ENCODE measurements around the gene TMEM25.
A peak's percentile ranks its signal among the peaks of the same experiment; 100 is the strongest.

TMEM25 gene

GRCh38 chr11:118524757-118525470 is 6.1 kb upstream of the TMEM25 start:
- TF ChIP-seq EGR1 (IDR thresholded peaks at IDR 0.05) = no peak
- TF ChIP-seq TAF1 (IDR thresholded peaks at IDR 0.05; ENCODE audit: low read depth) = no peak
- TF ChIP-seq TCF12 (IDR thresholded peaks at IDR 0.05; ENCODE audit: low read depth) = no peak
- TF ChIP-seq FOXM1 (IDR thresholded peaks at IDR 0.05; ENCODE audit: borderline replicate concordance, low read depth) = no peak
- TF ChIP-seq ZBTB7A (IDR thresholded peaks at IDR 0.05; ENCODE audit: low read depth) = no peak

- no peak for TF ChIP-seq NFIC (IDR thresholded peaks at IDR 0.05)
- TF ChIP-seq EP300 (IDR thresholded peaks at IDR 0.05; ENCODE audit: borderline replicate concordance) = no peak
- no peak for TF ChIP-seq YY1 (IDR thresholded peaks at IDR 0.05; ENCODE audit: low read depth)
- no peak for TF ChIP-seq TEAD4 (IDR thresholded peaks at IDR 0.05)
- no peak for TF ChIP-seq TCF12 (IDR thresholded peaks at IDR 0.05; ENCODE audit: low read depth)
- TF ChIP-seq FOXM1 (IDR thresholded peaks at IDR 0.05; ENCODE audit: borderline replicate concordance, low read depth) = no peak
- no peak for TF ChIP-seq TAF1 (IDR thresholded peaks at IDR 0.05; ENCODE audit: low read depth)
- no peak for TF ChIP-seq MAX (IDR thresholded peaks at IDR 0.05)
- no peak for TF ChIP-seq RAD21 (IDR thresholded peaks at IDR 0.05; ENCODE audit: low read depth)
Observed at GRCh38 chr11:118526688-118527087, 4.3 kb upstream of the TMEM25 start.

- TF ChIP-seq CEBPB (IDR thresholded peaks at IDR 0.05) (no peak), TCF12 (IDR thresholded peaks at IDR 0.05; ENCODE audit: low read depth) (no peak), EGR1 (IDR thresholded peaks at IDR 0.05) (no peak), EP300 (IDR thresholded peaks at IDR 0.05; ENCODE audit: borderline replicate concordance) (no peak), ZBTB7A (IDR thresholded peaks at IDR 0.05; ENCODE audit: low read depth) (no peak), NFIC (IDR thresholded peaks at IDR 0.05) (no peak), TAF1 (IDR thresholded peaks at IDR 0.05; ENCODE audit: low read depth) (no peak), REST (IDR thresholded peaks at IDR 0.05; ENCODE audit: low read depth) (no peak), RAD21 (IDR thresholded peaks at IDR 0.05; ENCODE audit: low read depth) (no peak), FOXM1 (IDR thresholded peaks at IDR 0.05; ENCODE audit: borderline replicate concordance, low read depth) (no peak), TEAD4 (IDR thresholded peaks at IDR 0.05) (no peak), CREB1 (IDR thresholded peaks at IDR 0.05; ENCODE audit: low read depth) (no peak)
Observed at GRCh38 chr11:118527109-118527508, 3.9 kb upstream of the TMEM25 start, which contains the start of gene TTC36. Gene TTC36, plus strand, starts transcription at chr11:118527474. Its CDS starts 21 bp downstream, at chr11:118527495.

GRCh38 chr11:118528511-118528910 is 2.5 kb upstream of the TMEM25 start:
- TF ChIP-seq TEAD4 (IDR thresholded peaks at IDR 0.05) = no peak
- TF ChIP-seq RAD21 (IDR thresholded peaks at IDR 0.05; ENCODE audit: low read depth) = no peak
- TF ChIP-seq CEBPB (IDR thresholded peaks at IDR 0.05) = no peak
- TF ChIP-seq NFIC (IDR thresholded peaks at IDR 0.05) = no peak

GRCh38 chr11:118529584-118530175 is 1.3 kb upstream of the TMEM25 start:
- TF ChIP-seq FOXM1 (IDR thresholded peaks at IDR 0.05; ENCODE audit: borderline replicate concordance, low read depth) (no peak), EP300 (IDR thresholded peaks at IDR 0.05; ENCODE audit: borderline replicate concordance) (no peak), TCF12 (IDR thresholded peaks at IDR 0.05; ENCODE audit: low read depth) (no peak), RAD21 (IDR thresholded peaks at IDR 0.05; ENCODE audit: low read depth) (no peak), USF1 (IDR thresholded peaks at IDR 0.05) (no peak), NFIC (IDR thresholded peaks at IDR 0.05) (no peak), TAF1 (IDR thresholded peaks at IDR 0.05; ENCODE audit: low read depth) (no peak), MAX (IDR thresholded peaks at IDR 0.05) (no peak), ZBTB7A (IDR thresholded peaks at IDR 0.05; ENCODE audit: low read depth) (no peak), CEBPB (IDR thresholded peaks at IDR 0.05) (no peak)

GRCh38 chr11:118530180-118530682 is 761 bp upstream of the TMEM25 start:
- no peak for TF ChIP-seq FOXM1 (IDR thresholded peaks at IDR 0.05; ENCODE audit: borderline replicate concordance, low read depth)
- TF ChIP-seq REST (IDR thresholded peaks at IDR 0.05; ENCODE audit: low read depth) = no peak
- no peak for TF ChIP-seq USF1 (IDR thresholded peaks at IDR 0.05)
- peak; percentile 69 for TF ChIP-seq NFIC (IDR thresholded peaks at IDR 0.05)
- TF ChIP-seq YY1 (IDR thresholded peaks at IDR 0.05; ENCODE audit: low read depth) = peak; percentile 4; the same call in 1 of the 2 replicates
- no peak for TF ChIP-seq RAD21 (IDR thresholded peaks at IDR 0.05; ENCODE audit: low read depth)
- TF ChIP-seq ZBTB7A (IDR thresholded peaks at IDR 0.05; ENCODE audit: low read depth) = no peak
